ENCODE results near the gene KLHL13. TPM values are rescaled to one million over a fixed set of nuclear protein-coding genes. Genes with fewer than 3 reads are reported as not detected.
"Not testable (repeated sequence)": the region's sequence is repeated elsewhere in the genome, so short reads cannot be mapped to it uniquely, and the experiment has no call there.

Gene KLHL13
- total and polyA plus RNA-seq, 5 experiments from 2014 or later, result 1.1 to 2.9 (median 2.6) TPM

GRCh38 chrX:118058924-118059323 lies 57.7 kb downstream of the KLHL13 start:
- POLR2A ChIA-PET, result no interaction called here
- H3K4me1 Mint-ChIP-seq, result peaks cover 0 to 11% (median 0%) of the 10 kb centered on the region in 4 donors
- no peaks in the 10 kb centered on the region for H3K9me3 Mint-ChIP-seq
- H3K27ac Mint-ChIP-seq, result no peak overlapping the region
- H3K36me3 Mint-ChIP-seq, result no peaks in the 10 kb centered on the region
- H3K27me3 Mint-ChIP-seq, result no peaks in the 10 kb centered on the region
- no peak overlapping the region for H3K4me3 Mint-ChIP-seq
- ATAC-seq (no peak), DNase-seq (no peak)

GRCh38 chrX:118056870-118057269 lies 59.7 kb downstream of the KLHL13 start:
- H3K4me1 Mint-ChIP-seq, result peaks cover 0 to 1% (median 0%) of the 10 kb centered on the region in 4 donors
- ATAC-seq (no peak), DNase-seq (no peak)
- peaks cover 0 to 1% (median 0%) of the 10 kb centered on the region in 3 donors for H3K36me3 Mint-ChIP-seq
- H3K4me3 Mint-ChIP-seq, result no peak overlapping the region
- H3K27me3 Mint-ChIP-seq, result no peaks in the 10 kb centered on the region
- POLR2A ChIA-PET, result no interaction called here
- H3K9me3 Mint-ChIP-seq, result peaks cover 0 to 2% (median 0%) of the 10 kb centered on the region in 9 donors
- H3K27ac Mint-ChIP-seq, result no peak overlapping the region

- H3K27me3 Mint-ChIP-seq, result no peaks in the 10 kb centered on the region
- ATAC-seq, result no peak
- H3K9me3 Mint-ChIP-seq, result peaks cover 0 to 7% (median under 1%) of the 10 kb centered on the region in 9 donors
- no peak overlapping the region for H3K27ac Mint-ChIP-seq
- no peaks in the 10 kb centered on the region for H3K4me1 Mint-ChIP-seq
- H3K4me3 Mint-ChIP-seq, result no peak overlapping the region
- H3K36me3 Mint-ChIP-seq, result peaks cover 0 to 2% (median 0%) of the 10 kb centered on the region in 3 donors
- no peak for DNase-seq
- POLR2A ChIA-PET, result no interaction called here
These were observed 66.9 kb downstream of the KLHL13 start for GRCh38 chrX:118049713-118050112.

GRCh38 chrX:118047446-118048186 lies 69.0 kb downstream of the KLHL13 start:
- Mint-ChIP-seq H3K27ac (no peak overlapping the region), H3K36me3 (peaks cover 0 to 7% (median 2%) of the 10 kb centered on the region in 3 donors), H3K27me3 (no peaks in the 10 kb centered on the region), H3K9me3 (peaks cover 0 to 28% (median 10%) of the 10 kb centered on the region in 9 donors), H3K4me1 (no peaks in the 10 kb centered on the region), H3K4me3 (no peak overlapping the region)
- DNase-seq (no peak), ATAC-seq (no peak)
- POLR2A ChIA-PET, result no interaction called here

GRCh38 chrX:118039591-118039990 lies 77.0 kb downstream of the KLHL13 start:
- POLR2A ChIA-PET, result no interaction called here
- DNase-seq (no peak), ATAC-seq (no peak)
- H3K4me1 Mint-ChIP-seq, result no peaks in the 10 kb centered on the region
- no peaks in the 10 kb centered on the region for H3K27me3 Mint-ChIP-seq
- H3K27ac Mint-ChIP-seq, result no peak overlapping the region
- peaks cover 0 to 66% (median 25%) of the 10 kb centered on the region in 9 donors for H3K9me3 Mint-ChIP-seq
- peaks cover 0 to 16% (median 13%) of the 10 kb centered on the region in 3 donors for H3K36me3 Mint-ChIP-seq
- no peak overlapping the region for H3K4me3 Mint-ChIP-seq

- Mint-ChIP-seq H3K4me3 (no peak overlapping the region), H3K9me3 (peaks cover 0 to 57% (median 19%) of the 10 kb centered on the region in 9 donors), H3K4me1 (no peaks in the 10 kb centered on the region), H3K27ac (no peak overlapping the region), H3K36me3 (peaks cover 0 to 16% (median 13%) of the 10 kb centered on the region in 3 donors), H3K27me3 (no peaks in the 10 kb centered on the region)
- DNase-seq (no peak), ATAC-seq (no peak)
- POLR2A ChIA-PET, result no interaction called here
These were observed 77.8 kb downstream of the KLHL13 start for GRCh38 chrX:118038614-118039365.

GRCh38 chrX:118026631-118027030 lies 90.0 kb downstream of the KLHL13 start:
- peaks cover 2 to 10% (median 6%) of the 10 kb centered on the region in 3 donors for H3K36me3 Mint-ChIP-seq
- H3K27ac Mint-ChIP-seq, result no peak overlapping the region
- no peak overlapping the region for H3K4me3 Mint-ChIP-seq

GRCh38 chrX:118025226-118025625 lies 91.4 kb downstream of the KLHL13 start:
- H3K4me3 Mint-ChIP-seq, result no peak overlapping the region
- ATAC-seq (no peak), DNase-seq (no peak)
- no peak overlapping the region for H3K27ac Mint-ChIP-seq
- H3K9me3 Mint-ChIP-seq, result peaks cover 0 to 15% (median 2%) of the 10 kb centered on the region in 9 donors
- POLR2A ChIA-PET, result no interaction called here
- no peaks in the 10 kb centered on the region for H3K27me3 Mint-ChIP-seq
- peaks cover 2 to 10% (median 6%) of the 10 kb centered on the region in 3 donors for H3K36me3 Mint-ChIP-seq
- no peaks in the 10 kb centered on the region for H3K4me1 Mint-ChIP-seq

More at GRCh38 chrX:118026631-118027030, 90.0 kb downstream of the KLHL13 start:
- H3K27me3 Mint-ChIP-seq, result no peaks in the 10 kb centered on the region
- H3K9me3 Mint-ChIP-seq, result peaks cover 0 to 14% (median 2%) of the 10 kb centered on the region in 9 donors
- H3K4me1 Mint-ChIP-seq, result no peaks in the 10 kb centered on the region
- ATAC-seq (no peak), DNase-seq (no peak)
- POLR2A ChIA-PET, result no interaction called here

- ATAC-seq (no peak), DNase-seq (no peak)
- Mint-ChIP-seq H3K4me3 (no peak overlapping the region), H3K4me1 (no peaks in the 10 kb centered on the region), H3K36me3 (peaks cover 2 to 10% (median 6%) of the 10 kb centered on the region in 3 donors), H3K9me3 (peaks cover 0 to 15% (median 2%) of the 10 kb centered on the region in 9 donors), H3K27me3 (no peaks in the 10 kb centered on the region), H3K27ac (no peak overlapping the region)
- POLR2A ChIA-PET, result no interaction called here
These were observed 92.1 kb downstream of the KLHL13 start for GRCh38 chrX:118024482-118024881.

- ATAC-seq (no peak), DNase-seq (no peak)
- POLR2A ChIA-PET, result no interaction called here
- Mint-ChIP-seq H3K4me3 (no peak overlapping the region), H3K27ac (no peak overlapping the region), H3K4me1 (no peaks in the 10 kb centered on the region), H3K9me3 (peaks cover 0 to 20% (median 2%) of the 10 kb centered on the region in 9 donors), H3K36me3 (peaks cover 2 to 10% (median 6%) of the 10 kb centered on the region in 3 donors), H3K27me3 (no peaks in the 10 kb centered on the region)
These were observed 93.9 kb downstream of the KLHL13 start for GRCh38 chrX:118022753-118023152.

- ATAC-seq, result no peak
- Mint-ChIP-seq H3K4me1 (no peaks in the 10 kb centered on the region), H3K27me3 (no peaks in the 10 kb centered on the region), H3K36me3 (peaks cover 0 to 2% (median 0%) of the 10 kb centered on the region in 3 donors), H3K9me3 (peaks cover 0 to 21% (median 10%) of the 10 kb centered on the region in 9 donors), H3K4me3 (no peak overlapping the region), H3K27ac (no peak overlapping the region)
- no peak for DNase-seq
- POLR2A ChIA-PET, result no interaction called here
These were observed 100.2 kb downstream of the KLHL13 start for GRCh38 chrX:118016422-118016821.

GRCh38 chrX:118002417-118002816 lies 114.2 kb downstream of the KLHL13 start:
- H3K4me1 Mint-ChIP-seq, ATAC-seq, H3K27ac Mint-ChIP-seq, H3K9me3 Mint-ChIP-seq, H3K27me3 Mint-ChIP-seq, H3K4me3 Mint-ChIP-seq, H3K36me3 Mint-ChIP-seq, POLR2A ChIA-PET, DNase-seq: not testable (repeated sequence)

- Mint-ChIP-seq H3K9me3 (peaks cover 0 to 5% (median 0%) of the 10 kb centered on the region in 9 donors), H3K27ac (no peak overlapping the region), H3K27me3 (no peaks in the 10 kb centered on the region), H3K36me3 (peaks cover 0 to 2% (median 0%) of the 10 kb centered on the region in 3 donors), H3K4me3 (no peak overlapping the region), H3K4me1 (no peaks in the 10 kb centered on the region)
- POLR2A ChIA-PET, result no interaction called here
- ATAC-seq (no peak), DNase-seq (no peak)
These were observed 116.1 kb downstream of the KLHL13 start for GRCh38 chrX:118000518-118000917.
